Endothelial cell of umbilical vein (primary cell): ENCODE results near the gene TSPAN33.

Source experiments
- CTCF ChIP-seq, 2 donors: IDR thresholded peaks; 1 replicate in 1 of 2; 2 replicates in 1 of 2; pipeline ENCODE4 v1.5.1; 2011; ENCODE audit warnings: low read length in 2 of 2, mild to moderate bottlenecking in 2 of 2, moderate library complexity in 2 of 2, control low read depth in 1 of 2, inconsistent platforms in 1 of 2, low read depth in 1 of 2; ENCODE audit not compliant: insufficient read depth in 1 of 2; ENCODE audit errors: extremely low read depth in 1 of 2
- EZH2 ChIP-seq: IDR thresholded peaks from 2 replicates; pipeline ENCODE4 v1.6.1; 2012; ENCODE audit warnings: borderline replicate concordance, low read depth, mild to moderate bottlenecking, moderate library complexity, low read length, inconsistent platforms; ENCODE audit not compliant: severe bottlenecking
- FOS ChIP-seq: IDR thresholded peaks from 2 replicates; pipeline ENCODE4 v1.6.1; 2011; ENCODE audit warnings: mild to moderate bottlenecking, low read length, moderate library complexity, borderline replicate concordance; ENCODE audit not compliant: insufficient read depth
- JUN ChIP-seq: IDR thresholded peaks from 2 replicates; pipeline ENCODE4 v1.6.1; 2011; ENCODE audit warnings: borderline replicate concordance, low read depth; ENCODE audit not compliant: insufficient read length, insufficient read depth
- MYC ChIP-seq: IDR thresholded peaks from one replicate; pipeline ENCODE4 v1.6.1; 2011; ENCODE audit warnings: mild to moderate bottlenecking, low read depth, low read length
- POLR2A ChIP-seq: IDR thresholded peaks from 2 replicates; pipeline ENCODE4 v1.6.1; 2012; ENCODE audit warnings: low read depth, mild to moderate bottlenecking, control low read depth, low read length
- POLR2AphosphoS5 ChIP-seq: IDR thresholded peaks from 2 replicates; pipeline ENCODE4 v1.6.1; 2012; ENCODE audit warnings: low read depth, mild to moderate bottlenecking, control low read depth, low read length, moderate library complexity; ENCODE audit not compliant: insufficient read depth

- TF ChIP-seq CTCF (IDR thresholded peaks at IDR 0.05; ENCODE audit: extremely low read depth in 1 of 2, insufficient read depth in 1 of 2, low read depth in 1 of 2, low read length in 2 of 2) (no peak), POLR2AphosphoS5 (no peak), POLR2A (no peak), MYC (no peak), EZH2 (no peak), FOS (no peak), JUN (no peak)
Measured at GRCh38 chr7:129110258-129110981, 34.1 kb upstream of the TSPAN33 start.
